Astrocyte (in vitro differentiated cells and primary cell): Measurements from ENCODE around the gene DCBLD2. TPM values are rescaled to one million over a fixed set of nuclear protein-coding genes. Genes with fewer than 3 reads are reported as not detected.

Source experiments
- DNase-seq: peaks from one replicate; pipeline ENCODE4 v3.0.0-alpha.2; 2010; ENCODE audit warnings: low read depth
- FAIRE-seq: peaks from 2 replicates; lab custom pipeline; 2011; peaks lifted over from hg19 to GRCh38; lab: Jason Lieb, UNC
- H2AFZ ChIP-seq: 2 replicates; pipeline ENCODE4 v1.6.0; 2012; ENCODE audit warnings: low read depth, low read length, inconsistent platforms
- H3K27ac ChIP-seq: 2 replicates; pipeline ENCODE4 v1.5.1; 2011; ENCODE audit warnings: low read depth, low read length, inconsistent platforms
- H3K27me3 ChIP-seq: 2 replicates; pipeline ENCODE4 v1.6.0; 2011; ENCODE audit warnings: low read length, inconsistent platforms; ENCODE audit not compliant: insufficient read depth
- H3K36me3 ChIP-seq: 2 replicates; pipeline ENCODE4 v1.5.1; 2011; ENCODE audit warnings: low read length, inconsistent platforms; ENCODE audit not compliant: insufficient read depth
- H3K4me1 ChIP-seq: 2 replicates; pipeline ENCODE4 v1.5.1; 2011; ENCODE audit warnings: low read length, inconsistent platforms; ENCODE audit not compliant: insufficient read depth
- H3K4me2 ChIP-seq: 2 replicates; pipeline ENCODE4 v1.6.0; 2012; ENCODE audit warnings: low read length, inconsistent platforms
- H3K4me3 ChIP-seq: 2 replicates; pipeline ENCODE4 v1.5.1; 2011; ENCODE audit warnings: low read depth, mild to moderate bottlenecking, low read length, inconsistent platforms; ENCODE audit not compliant: insufficient read depth
- H3K79me2 ChIP-seq: 2 replicates; pipeline ENCODE4 v1.6.0; 2012; ENCODE audit warnings: mild to moderate bottlenecking, low read length, inconsistent platforms; ENCODE audit not compliant: insufficient read depth
- H3K9ac ChIP-seq: 2 replicates; pipeline ENCODE4 v1.6.0; 2012; ENCODE audit warnings: mild to moderate bottlenecking, low read length, inconsistent platforms
- H3K9me3 ChIP-seq: 2 replicates; pipeline ENCODE4 v1.5.1; 2012; ENCODE audit warnings: low read depth, mild to moderate bottlenecking, low read length, inconsistent platforms; ENCODE audit not compliant: insufficient read depth
- H4K20me1 ChIP-seq: 2 replicates; pipeline ENCODE4 v1.6.0; 2012; ENCODE audit warnings: low read length, inconsistent platforms; ENCODE audit not compliant: insufficient read depth
- H3K27ac Mint-ChIP-seq: one replicate; pipeline ENCODE4 v1.8.0; 2021; ENCODE audit warnings: mild to moderate bottlenecking, mixed read lengths; ENCODE audit not compliant: unreplicated experiment
- H3K27me3 Mint-ChIP-seq: one replicate; pipeline ENCODE4 v1.8.0; 2021; ENCODE audit warnings: low read depth, mixed read lengths; ENCODE audit not compliant: unreplicated experiment
- H3K36me3 Mint-ChIP-seq: one replicate; pipeline ENCODE4 v1.8.0; 2021; ENCODE audit warnings: low read depth, mixed read lengths; ENCODE audit not compliant: unreplicated experiment
- H3K4me1 Mint-ChIP-seq: one replicate; pipeline ENCODE4 v1.8.0; 2021; ENCODE audit warnings: low read depth, mixed read lengths; ENCODE audit not compliant: unreplicated experiment
- H3K4me3 Mint-ChIP-seq: one replicate; pipeline ENCODE4 v1.8.0; 2021; ENCODE audit warnings: mild to moderate bottlenecking, moderate library complexity, mixed read lengths; ENCODE audit not compliant: unreplicated experiment
- H3K9me3 Mint-ChIP-seq: one replicate; pipeline ENCODE4 v1.8.0; 2021; ENCODE audit warnings: mild to moderate bottlenecking, mixed read lengths; ENCODE audit not compliant: unreplicated experiment
- EZH2 ChIP-seq: IDR thresholded peaks from 2 replicates; pipeline ENCODE4 v1.6.1; 2012; ENCODE audit warnings: mild to moderate bottlenecking, low read length, inconsistent platforms; ENCODE audit not compliant: insufficient read depth
- total RNA-seq: library from RNA; stranded (reverse); gene quantifications from 2 replicates; pipeline ENCODE4 v1.2.1, GENCODE V29; 2021
- TF ChIP-seq, protein P1 (sequence below): IDR thresholded peaks from 2 replicates; pipeline ENCODE4 v1.5.1; 2011; ENCODE audit warnings: low read depth, mild to moderate bottlenecking, inconsistent platforms, low read length, moderate library complexity; ENCODE audit not compliant: insufficient read depth

The DCBLD2 gene
- total RNA-seq, 1 donor from 2014 or later = 243 TPM

DNA sequence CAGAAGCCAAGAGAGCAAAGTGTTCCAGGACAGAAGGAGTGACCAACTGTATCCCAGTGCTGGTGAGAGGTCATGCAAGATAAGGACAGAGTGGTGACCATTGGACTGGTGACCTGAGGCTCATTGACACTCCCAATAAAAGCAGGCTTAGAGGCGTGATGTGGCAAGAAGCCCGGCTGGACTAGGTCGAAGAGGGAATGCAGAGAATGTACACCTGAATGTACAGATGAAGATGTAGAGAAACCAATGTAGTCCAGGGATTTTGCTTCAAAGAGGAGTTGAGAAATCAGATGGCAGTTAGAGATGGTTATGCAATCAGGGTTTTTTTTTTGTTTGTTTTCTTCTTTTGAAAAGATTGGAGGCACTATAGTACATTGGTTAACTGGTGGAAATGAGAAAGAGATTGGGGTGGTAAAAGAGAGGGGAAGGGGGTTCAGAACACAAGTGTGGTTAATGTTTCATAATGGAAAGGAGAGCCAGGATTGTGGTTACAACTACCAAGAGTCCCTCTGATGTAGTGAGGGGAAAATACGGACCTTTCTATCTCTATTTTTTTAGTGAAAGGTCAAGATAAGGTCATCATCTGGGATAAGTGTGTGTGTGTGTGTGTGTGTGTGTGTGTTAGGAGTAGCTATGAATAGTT is 115.0 kb downstream of the DCBLD2 start:
- Mint-ChIP-seq H3K9me3 (no peaks in the 10 kb centered on the region), H3K27ac (no peak overlapping the region), H3K4me1 (peaks cover 46% of the 10 kb centered on the region), H3K4me3 (no peak overlapping the region), H3K27me3 (no peaks in the 10 kb centered on the region), H3K36me3 (peaks cover 2% of the 10 kb centered on the region)
- Histone ChIP-seq H3K9me3 (no peaks in the 10 kb centered on the region), H3K4me2 (peak overlapping the region; percentile 4), H3K9ac (no peak overlapping the region), H3K79me2 (no peaks in the 10 kb centered on the region), H3K27me3 (no peaks in the 10 kb centered on the region), H3K4me1 (peaks cover 45% of the 10 kb centered on the region), H3K4me3 (no peak overlapping the region), H3K27ac (no peak overlapping the region), H4K20me1 (peaks cover 5% of the 10 kb centered on the region), H3K36me3 (no peaks in the 10 kb centered on the region), H2AFZ (no peak overlapping the region)
- FAIRE-seq (no peak), DNase-seq (no peak)
- no peak for TF ChIP-seq EZH2

DNA sequence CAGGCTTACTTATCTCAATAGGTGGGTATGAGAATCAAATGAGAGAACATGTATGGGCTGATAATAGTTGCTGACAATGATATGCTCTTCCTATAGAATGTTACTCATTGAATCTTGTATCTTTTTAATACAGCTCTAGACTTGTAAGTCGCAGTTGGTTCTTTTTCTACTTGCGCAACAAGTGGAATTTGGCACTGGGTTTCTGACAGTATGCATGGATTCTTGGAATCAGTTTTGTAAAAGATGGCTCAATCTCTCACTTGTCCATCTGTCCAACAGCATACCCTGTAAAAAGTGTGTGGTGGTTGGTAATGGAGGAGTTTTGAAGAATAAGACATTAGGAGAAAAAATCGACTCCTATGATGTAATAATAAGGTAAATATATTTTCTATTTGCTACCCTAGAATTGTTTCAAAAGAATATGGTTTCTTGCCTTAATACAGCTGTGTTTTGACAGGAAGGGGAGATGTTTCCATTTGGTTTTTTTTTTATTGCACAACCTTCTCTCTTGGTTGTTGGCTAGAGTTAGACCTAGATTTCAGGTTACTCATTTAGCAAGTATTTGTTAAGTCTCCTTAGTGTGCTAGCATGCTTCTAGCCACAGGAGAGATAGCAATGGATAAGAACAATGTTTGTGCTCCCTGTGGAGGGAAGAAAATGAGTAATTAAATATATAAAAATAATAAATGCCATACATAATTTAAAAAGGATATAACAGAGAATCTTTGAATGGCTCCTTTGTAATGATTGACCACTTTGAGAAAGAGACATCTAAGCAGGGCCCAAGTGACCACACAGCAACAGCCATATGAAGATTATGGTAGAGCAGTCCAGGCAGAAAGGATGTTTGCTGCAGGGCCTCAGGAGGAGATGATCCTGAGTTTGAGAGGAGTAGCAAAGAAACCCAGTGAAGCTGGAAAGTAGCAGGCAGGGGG is 116.6 kb downstream of the DCBLD2 start:
- FAIRE-seq = peak; percentile 41
- Histone ChIP-seq H3K27me3 (no peaks in the 10 kb centered on the region), H3K27ac (peak overlapping the region; percentile 68)

DNA sequence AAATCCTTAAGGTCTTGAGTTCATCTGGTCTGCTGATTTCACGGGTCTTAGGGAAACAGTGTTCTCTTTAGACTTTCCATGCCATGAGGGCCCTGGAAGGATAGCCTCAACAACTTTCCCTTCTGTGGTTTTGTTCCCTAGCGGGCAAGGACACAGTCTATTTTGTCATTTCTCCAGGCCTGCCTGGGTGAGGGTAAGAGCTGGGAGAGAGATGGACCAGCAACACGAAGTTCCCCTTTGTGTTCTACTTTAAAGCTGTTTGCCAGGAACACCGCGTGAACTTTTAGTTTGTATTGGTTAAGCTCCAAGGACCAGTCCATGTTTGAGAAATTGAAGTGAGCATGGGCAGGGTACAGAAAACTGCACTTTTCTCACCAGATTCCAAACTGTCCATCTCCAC is 117.5 kb downstream of the DCBLD2 start:
- no peaks in the 10 kb centered on the region for H3K9me3 ChIP-seq
- H3K79me2 ChIP-seq = no peaks in the 10 kb centered on the region
- H2AFZ ChIP-seq = no peak overlapping the region
- H3K9ac ChIP-seq = no peak overlapping the region
- Mint-ChIP-seq H3K4me3 (no peak overlapping the region), H3K9me3 (no peaks in the 10 kb centered on the region), H3K4me1 (peaks cover 63% of the 10 kb centered on the region), H3K36me3 (peaks cover 2% of the 10 kb centered on the region), H3K27me3 (no peaks in the 10 kb centered on the region), H3K27ac (no peak overlapping the region)
- no peaks in the 10 kb centered on the region for H3K27me3 ChIP-seq
- H3K4me1 ChIP-seq = peaks cover 61% of the 10 kb centered on the region
- DNase-seq (no peak), FAIRE-seq (no peak)
- H3K36me3 ChIP-seq = no peaks in the 10 kb centered on the region
- peak overlapping the region; percentile 25 for H3K27ac ChIP-seq
- no peak for TF ChIP-seq EZH2
- TF ChIP-seq, protein P1, sequence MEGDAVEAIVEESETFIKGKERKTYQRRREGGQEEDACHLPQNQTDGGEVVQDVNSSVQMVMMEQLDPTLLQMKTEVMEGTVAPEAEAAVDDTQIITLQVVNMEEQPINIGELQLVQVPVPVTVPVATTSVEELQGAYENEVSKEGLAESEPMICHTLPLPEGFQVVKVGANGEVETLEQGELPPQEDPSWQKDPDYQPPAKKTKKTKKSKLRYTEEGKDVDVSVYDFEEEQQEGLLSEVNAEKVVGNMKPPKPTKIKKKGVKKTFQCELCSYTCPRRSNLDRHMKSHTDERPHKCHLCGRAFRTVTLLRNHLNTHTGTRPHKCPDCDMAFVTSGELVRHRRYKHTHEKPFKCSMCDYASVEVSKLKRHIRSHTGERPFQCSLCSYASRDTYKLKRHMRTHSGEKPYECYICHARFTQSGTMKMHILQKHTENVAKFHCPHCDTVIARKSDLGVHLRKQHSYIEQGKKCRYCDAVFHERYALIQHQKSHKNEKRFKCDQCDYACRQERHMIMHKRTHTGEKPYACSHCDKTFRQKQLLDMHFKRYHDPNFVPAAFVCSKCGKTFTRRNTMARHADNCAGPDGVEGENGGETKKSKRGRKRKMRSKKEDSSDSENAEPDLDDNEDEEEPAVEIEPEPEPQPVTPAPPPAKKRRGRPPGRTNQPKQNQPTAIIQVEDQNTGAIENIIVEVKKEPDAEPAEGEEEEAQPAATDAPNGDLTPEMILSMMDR = no peak
- peaks cover 5% of the 10 kb centered on the region for H4K20me1 ChIP-seq
- no peak overlapping the region for H3K4me3 ChIP-seq
- peak overlapping the region; percentile 36 for H3K4me2 ChIP-seq

More for the DNA sequence above, 116.6 kb downstream of the DCBLD2 start:
- peak; percentile 97 for DNase-seq
- Mint-ChIP-seq H3K27me3 (no peaks in the 10 kb centered on the region), H3K36me3 (peaks cover 2% of the 10 kb centered on the region), H3K4me1 (peaks cover 56% of the 10 kb centered on the region), H3K4me3 (no peak overlapping the region), H3K27ac (peak overlapping the region; percentile 80), H3K9me3 (no peaks in the 10 kb centered on the region)
- Histone ChIP-seq H3K79me2 (no peaks in the 10 kb centered on the region), H3K36me3 (no peaks in the 10 kb centered on the region), H3K4me3 (no peak overlapping the region), H2AFZ (no peak overlapping the region), H3K9me3 (no peaks in the 10 kb centered on the region), H3K4me1 (peaks cover 52% of the 10 kb centered on the region), H3K9ac (peak overlapping the region; percentile 38), H3K4me2 (peak overlapping the region; percentile 57), H4K20me1 (peaks cover 5% of the 10 kb centered on the region)
- no peak for TF ChIP-seq EZH2
- TF ChIP-seq, protein P1 = no peak
